Raji (cell line): Measurements from ENCODE around the gene TRIM2.

Experiments
- POLR2A ChIP-seq: IDR thresholded peaks from 2 replicates; pipeline ENCODE4 v1.6.1; 2011; ENCODE audit warnings: low read depth, low read length, control low read depth; ENCODE audit not compliant: insufficient read depth

The TRIM2 gene

GRCh38 chr4:153295131-153295755, 91.0 kb downstream of the TRIM2 start:
- TF ChIP-seq POLR2A: no peak

- no peak for TF ChIP-seq POLR2A
These were observed 92.0 kb downstream of the TRIM2 start for GRCh38 chr4:153296040-153296823.

GRCh38 chr4:153297116-153297515, 92.9 kb downstream of the TRIM2 start:
- no peak for TF ChIP-seq POLR2A

GRCh38 chr4:153310793-153311192, 106.5 kb downstream of the TRIM2 start:
- no peak for TF ChIP-seq POLR2A

GRCh38 chr4:153314915-153315314, 110.7 kb downstream of the TRIM2 start:
- TF ChIP-seq POLR2A: no peak

- no peak for TF ChIP-seq POLR2A
These were observed 114.6 kb downstream of the TRIM2 start for GRCh38 chr4:153318696-153319320.

GRCh38 chr4:153322791-153323190, 118.5 kb downstream of the TRIM2 start:
- no peak for TF ChIP-seq POLR2A

- no peak for TF ChIP-seq POLR2A
These were observed 119.8 kb downstream of the TRIM2 start for GRCh38 chr4:153324046-153324445.

GRCh38 chr4:153325558-153325957, 121.3 kb downstream of the TRIM2 start:
- no peak for TF ChIP-seq POLR2A

- no peak for TF ChIP-seq POLR2A
These were observed 122.3 kb downstream of the TRIM2 start for GRCh38 chr4:153326513-153326912.

- TF ChIP-seq POLR2A: no peak
These were observed 123.0 kb downstream of the TRIM2 start for GRCh38 chr4:153327247-153327646.

- TF ChIP-seq POLR2A: no peak
These were observed 128.7 kb downstream of the TRIM2 start for GRCh38 chr4:153332936-153333335.

GRCh38 chr4:153333874-153334273, 129.6 kb downstream of the TRIM2 start:
- TF ChIP-seq POLR2A: no peak

- no peak for TF ChIP-seq POLR2A
These were observed 131.4 kb downstream of the TRIM2 start for GRCh38 chr4:153335665-153336064.

GRCh38 chr4:153337686-153338085, 133.4 kb downstream of the TRIM2 start:
- TF ChIP-seq POLR2A: no peak

GRCh38 chr4:153341575-153342090, 137.4 kb downstream of the TRIM2 start:
- no peak for TF ChIP-seq POLR2A
